ENCODE results near the gene EEF1A1.
"Not testable (repeated sequence)": the region's sequence is repeated elsewhere in the genome, so short reads cannot be mapped to it uniquely, and the experiment has no call there.

The EEF1A1 gene

DNA sequence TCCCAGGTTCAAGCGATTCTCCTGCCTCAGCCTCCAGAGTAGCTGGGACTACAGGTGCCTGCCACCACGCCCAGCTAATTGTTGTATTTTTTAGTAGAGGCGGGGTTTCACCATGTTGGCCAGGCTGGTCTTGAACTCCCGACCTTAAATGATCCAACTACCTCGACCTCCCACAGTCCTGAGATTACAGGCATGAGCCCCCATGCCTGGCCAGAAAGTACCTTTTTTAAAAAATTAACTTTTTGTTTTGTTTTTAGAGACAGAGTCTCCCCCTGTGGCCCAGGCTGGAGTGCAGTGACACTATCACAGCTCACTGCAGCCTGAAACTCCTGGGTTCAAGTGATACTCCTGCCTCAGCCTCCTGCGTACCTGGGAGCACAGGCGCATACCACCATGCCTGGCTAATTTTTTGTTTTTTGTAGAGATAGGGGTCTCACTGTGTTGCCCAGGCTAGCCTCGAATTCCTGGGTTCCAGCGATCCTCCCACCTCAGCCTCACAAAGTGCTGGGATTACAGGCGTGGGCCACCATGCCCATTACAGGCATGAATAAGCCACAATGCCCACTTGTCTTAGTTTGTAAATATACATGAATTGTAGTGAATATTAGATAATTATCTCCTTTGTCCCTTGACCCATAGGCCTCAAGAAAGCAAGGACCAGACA, 17.4 kb upstream of the EEF1A1 start:
- FAIRE-seq (no peak), DNase-seq (ENCODE audit: insufficient read length, low spot score) (no peak)

DNA sequence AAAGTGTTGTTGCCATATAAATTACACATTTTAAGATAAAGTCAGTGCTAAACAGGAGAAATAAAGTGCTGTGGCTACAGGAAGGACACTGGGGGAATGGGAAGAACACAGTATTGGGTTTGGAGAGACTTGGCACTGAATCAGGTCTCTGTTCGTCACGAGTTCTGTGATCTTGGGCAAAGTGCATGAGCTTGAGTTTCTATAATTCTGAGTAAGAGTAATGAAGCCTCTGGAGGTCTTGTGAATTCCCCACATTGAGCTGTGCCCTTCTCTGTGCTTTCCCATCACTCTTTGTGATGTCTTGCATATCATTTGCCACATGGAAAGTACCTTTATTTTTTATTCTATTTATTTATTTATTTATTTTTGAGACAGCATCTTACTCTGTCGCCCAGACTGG, 16.8 kb upstream of the EEF1A1 start:
- FAIRE-seq (no peak), DNase-seq (ENCODE audit: insufficient read length, low spot score) (no peak)

DNA sequence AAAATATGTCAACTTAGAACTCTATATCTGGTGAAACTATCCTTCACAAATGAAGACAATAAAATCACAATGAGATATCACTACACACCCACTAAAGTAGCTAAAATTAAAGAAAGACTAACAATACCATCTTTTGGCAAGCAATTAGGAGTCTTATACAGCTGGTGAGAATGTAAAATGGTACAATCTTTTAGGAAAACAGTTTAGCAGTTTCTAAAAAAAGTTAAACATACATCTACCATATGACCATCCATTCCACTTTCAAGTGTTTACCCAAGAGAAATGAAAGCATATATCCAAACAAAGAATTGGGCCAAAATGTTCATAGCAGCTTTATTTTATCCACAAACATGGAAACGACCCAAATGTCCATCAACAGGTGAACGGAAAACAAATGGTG, 13.8 kb upstream of the EEF1A1 start:
- no peak for DNase-seq (ENCODE audit: insufficient read length, low spot score)
- no peak for FAIRE-seq

DNA sequence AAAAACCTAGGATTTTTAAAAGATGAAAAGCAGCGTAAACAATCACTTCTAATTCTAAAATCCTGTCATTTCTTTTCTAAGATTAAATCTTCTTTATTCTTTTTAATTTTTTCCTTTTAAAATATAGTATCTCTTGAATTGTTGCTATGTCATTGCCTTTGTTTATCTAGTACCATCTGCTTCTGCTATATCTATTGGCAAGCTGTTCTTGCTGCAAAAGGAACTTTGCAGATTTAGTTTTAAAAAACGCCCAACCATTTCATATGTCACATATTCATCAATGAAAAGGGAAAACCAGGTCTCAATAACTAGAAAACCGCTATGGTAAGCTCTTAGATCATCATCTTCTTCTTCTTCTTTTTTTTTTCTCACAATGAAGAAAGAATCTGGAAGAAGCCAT, 11.5 kb upstream of the EEF1A1 start:
- FAIRE-seq (no peak), DNase-seq (ENCODE audit: insufficient read length, low spot score) (no peak)

DNA sequence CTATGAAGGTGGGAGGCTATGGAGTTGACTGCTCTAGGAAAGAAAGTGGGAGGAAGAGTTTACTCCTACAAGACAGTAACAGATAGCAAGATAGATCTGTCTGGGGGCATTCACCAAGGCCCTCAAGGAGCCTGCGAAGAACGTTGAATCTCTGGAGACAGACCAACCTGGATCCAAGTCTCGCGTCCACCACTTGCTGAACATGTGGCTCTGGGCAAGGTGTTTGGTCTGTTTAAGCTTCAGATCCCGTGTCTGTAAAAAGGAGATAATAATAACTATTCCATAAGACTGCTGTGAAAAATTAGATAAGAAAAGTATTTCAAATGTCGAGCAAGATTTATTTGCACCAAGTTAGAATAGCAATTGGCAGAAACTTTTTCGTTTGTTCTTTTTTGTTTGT, 8.1 kb upstream of the EEF1A1 start:
- no peak for FAIRE-seq
- no peak for DNase-seq (ENCODE audit: insufficient read length, low spot score)

DNA sequence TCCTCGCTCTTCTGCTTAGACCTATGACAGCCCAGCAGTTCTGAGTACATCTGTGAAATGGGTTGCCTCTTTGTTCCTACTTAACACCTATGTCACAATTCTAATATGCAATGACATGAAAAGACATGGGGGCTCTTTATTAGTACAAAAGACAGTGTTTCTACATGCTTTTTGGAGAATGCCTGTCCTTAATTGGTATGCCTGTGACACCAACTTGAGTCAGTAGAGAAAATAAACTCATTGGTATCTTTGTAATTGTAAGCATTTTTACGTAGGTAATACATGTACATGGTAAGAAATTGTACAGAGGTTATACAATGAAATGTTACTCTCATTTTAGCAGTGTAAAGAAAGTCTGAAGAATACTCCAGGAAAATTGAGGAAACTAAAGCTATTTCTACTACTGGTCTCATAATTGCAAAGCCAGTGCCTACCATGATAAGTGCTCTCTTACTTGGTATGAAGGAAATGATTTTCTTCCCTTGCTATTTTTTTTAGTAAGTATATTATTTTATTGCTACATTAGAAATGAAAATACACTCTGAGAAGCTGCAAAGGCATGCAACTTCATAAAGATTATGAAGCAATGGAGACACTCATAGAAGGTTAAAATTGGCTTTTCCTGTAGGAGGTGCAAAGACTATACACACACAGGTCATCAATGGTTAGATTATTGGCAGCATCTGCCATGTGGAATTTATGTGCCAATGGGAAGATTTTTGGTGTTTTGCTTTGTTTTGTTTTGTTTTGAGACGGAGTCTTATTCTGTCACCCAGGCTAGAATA, 4.9 kb upstream of the EEF1A1 start:
- no peak for DNase-seq (ENCODE audit: insufficient read length, low spot score)
- no peak for FAIRE-seq

DNA sequence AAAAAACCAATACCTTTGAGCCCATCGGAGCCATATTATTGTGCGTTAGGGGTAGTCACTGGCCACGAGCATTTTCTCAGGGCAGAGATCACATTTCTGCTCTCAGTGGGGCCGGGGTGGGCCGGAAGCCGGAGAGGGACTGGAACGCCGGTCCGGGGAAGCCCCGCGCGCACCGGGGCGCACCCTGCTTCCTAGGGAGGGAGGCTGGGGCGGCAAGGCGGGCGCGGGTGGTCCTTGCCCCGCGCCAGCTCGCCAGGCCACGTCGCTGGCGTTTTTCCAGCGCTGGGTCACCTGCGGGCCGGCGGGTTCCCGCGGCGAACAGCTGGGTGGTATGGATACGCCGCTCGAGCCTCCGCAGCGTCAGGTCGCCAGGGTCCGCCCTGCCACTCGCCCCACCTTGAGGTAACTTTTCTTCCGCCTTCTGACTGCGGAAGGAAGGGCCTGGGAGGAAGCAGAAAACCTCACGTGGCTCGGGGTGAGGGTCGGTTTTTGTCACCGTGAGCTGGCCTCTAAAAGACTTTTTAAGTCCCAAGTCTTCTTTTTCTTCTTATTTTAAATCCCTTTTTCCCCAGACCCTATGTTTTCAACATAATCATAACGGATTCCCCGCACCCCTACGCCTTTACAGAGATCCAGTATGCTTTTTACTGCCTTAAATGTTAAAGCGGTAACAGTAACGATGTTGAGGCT, 2.7 kb upstream of the EEF1A1 start:
- FAIRE-seq = peak; percentile 85

DNA sequence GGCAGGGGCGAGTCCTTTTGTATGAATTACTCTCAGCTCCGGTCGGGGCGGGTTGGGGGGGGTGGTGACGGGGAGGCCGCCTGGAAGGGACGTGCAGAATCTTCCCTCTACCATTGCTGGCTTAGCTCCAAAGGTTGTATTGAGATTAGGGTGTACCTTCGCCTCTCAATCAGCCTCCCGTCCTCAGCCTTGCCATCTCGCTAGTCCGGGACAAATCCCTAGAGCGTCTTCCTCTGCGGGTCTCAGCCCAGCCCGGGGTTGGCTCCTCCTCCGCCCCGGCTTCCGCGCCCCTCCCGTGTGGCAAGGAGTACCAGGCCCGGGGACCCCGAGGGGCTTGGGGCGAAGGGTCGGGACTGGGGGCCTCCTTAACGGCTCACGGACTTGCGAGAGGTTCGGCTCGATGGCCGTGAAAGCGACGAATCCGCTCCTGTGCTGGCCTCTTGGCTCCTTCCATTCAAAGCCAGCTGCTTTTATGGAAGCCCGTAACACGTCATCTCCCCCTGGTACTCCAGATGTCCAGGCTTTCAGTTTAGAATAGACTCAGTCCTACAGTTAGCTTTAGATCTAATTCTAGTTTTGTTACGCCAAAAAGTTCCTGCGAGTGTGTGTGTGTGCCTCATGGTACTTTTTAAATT, 636 bp upstream of the EEF1A1 start:
- FAIRE-seq (no peak), DNase-seq (ENCODE audit: insufficient read length, low spot score) (no peak)

More for the DNA sequence above, 2.7 kb upstream of the EEF1A1 start:
- DNase-seq (ENCODE audit: insufficient read length, low spot score) = no peak

DNA sequence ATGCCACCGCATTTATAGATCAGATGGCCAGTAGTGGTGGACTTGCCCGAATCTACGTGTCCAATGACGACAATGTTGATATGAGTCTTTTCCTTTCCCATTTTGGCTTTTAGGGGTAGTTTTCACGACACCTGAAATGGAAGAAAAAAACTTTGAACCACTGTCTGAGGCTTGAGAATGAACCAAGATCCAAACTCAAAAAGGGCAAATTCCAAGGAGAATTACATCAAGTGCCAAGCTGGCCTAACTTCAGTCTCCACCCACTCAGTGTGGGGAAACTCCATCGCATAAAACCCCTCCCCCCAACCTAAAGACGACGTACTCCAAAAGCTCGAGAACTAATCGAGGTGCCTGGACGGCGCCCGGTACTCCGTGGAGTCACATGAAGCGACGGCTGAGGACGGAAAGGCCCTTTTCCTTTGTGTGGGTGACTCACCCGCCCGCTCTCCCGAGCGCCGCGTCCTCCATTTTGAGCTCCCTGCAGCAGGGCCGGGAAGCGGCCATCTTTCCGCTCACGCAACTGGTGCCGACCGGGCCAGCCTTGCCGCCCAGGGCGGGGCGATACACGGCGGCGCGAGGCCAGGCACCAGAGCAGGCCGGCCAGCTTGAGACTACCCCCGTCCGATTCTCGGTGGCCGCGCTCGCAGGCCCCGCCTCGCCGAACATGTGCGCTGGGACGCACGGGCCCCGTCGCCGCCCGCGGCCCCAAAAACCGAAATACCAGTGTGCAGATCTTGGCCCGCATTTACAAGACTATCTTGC, 725 bp downstream of the EEF1A1 start:
- FAIRE-seq (no peak), DNase-seq (ENCODE audit: insufficient read length, low spot score) (no peak)

DNA sequence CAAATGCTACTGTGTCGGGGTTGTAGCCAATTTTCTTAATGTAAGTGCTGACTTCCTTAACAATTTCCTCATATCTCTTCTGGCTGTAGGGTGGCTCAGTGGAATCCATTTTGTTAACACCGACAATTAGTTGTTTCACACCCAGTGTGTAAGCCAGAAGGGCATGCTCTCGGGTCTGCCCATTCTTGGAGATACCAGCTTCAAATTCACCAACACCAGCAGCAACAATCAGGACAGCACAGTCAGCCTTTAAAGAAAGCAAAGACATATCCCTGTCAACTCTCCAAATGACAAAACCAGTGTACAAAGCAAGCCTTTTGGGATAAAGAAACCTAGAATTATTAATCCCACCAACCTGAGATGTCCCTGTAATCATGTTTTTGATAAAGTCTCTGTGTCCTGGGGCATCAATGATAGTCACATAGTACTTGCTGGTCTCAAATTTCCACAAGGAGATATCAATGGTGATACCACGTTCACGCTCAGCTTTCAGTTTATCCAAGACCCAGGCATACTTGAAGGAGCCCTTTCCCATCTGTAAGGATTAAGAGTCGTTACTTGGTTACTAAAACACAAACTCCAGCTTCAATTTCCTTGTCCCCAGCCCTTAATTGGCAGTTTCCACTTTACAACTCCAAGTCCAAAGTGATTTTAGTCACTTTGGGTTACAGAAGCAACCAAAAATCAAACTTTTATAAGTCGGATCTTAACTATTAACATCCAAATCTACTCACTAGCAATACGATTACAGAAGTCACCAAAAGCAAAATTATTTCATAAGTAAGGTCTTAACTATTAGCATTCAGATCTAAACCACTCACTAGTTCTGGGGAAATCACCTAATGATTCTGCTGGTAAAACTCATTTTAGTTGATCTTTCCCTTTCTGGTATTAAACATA, 1.6 kb downstream of the EEF1A1 start:
- not testable (repeated sequence) for DNase-seq (ENCODE audit: insufficient read length, low spot score); FAIRE-seq

DNA sequence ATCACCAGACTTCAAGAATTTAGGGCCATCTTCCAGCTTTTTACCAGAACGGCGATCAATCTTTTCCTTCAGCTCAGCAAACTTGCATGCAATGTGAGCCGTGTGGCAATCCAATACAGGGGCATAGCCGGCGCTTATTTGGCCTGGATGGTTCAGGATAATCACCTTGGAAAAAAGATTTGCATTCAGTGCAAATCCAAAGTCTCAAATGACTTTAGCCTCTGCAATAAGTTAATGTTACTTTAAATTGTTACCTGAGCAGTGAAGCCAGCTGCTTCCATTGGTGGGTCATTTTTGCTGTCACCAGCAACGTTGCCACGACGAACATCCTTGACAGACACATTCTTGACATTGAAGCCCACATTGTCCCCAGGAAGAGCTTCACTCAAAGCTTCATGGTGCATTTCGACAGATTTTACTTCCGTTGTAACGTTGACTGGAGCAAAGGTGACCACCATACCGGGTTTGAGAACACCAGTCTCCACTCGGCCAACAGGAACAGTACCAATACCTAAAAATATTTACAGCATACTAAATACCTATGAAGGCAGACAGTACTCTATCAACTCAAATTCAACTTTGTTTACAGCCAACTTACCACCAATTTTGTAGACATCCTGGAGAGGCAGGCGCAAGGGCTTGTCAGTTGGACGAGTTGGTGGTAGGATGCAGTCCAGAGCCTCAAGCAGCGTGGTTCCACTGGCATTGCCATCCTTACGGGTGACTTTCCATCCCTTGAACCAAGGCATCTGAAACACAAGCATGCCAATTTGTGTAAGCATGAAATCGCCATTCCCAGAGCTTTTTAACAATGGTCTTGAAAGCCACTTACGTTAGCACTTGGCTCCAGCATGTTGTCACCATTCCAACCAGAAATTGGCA, 2.5 kb downstream of the EEF1A1 start:
- not testable (repeated sequence) for DNase-seq (ENCODE audit: insufficient read length, low spot score); FAIRE-seq

DNA sequence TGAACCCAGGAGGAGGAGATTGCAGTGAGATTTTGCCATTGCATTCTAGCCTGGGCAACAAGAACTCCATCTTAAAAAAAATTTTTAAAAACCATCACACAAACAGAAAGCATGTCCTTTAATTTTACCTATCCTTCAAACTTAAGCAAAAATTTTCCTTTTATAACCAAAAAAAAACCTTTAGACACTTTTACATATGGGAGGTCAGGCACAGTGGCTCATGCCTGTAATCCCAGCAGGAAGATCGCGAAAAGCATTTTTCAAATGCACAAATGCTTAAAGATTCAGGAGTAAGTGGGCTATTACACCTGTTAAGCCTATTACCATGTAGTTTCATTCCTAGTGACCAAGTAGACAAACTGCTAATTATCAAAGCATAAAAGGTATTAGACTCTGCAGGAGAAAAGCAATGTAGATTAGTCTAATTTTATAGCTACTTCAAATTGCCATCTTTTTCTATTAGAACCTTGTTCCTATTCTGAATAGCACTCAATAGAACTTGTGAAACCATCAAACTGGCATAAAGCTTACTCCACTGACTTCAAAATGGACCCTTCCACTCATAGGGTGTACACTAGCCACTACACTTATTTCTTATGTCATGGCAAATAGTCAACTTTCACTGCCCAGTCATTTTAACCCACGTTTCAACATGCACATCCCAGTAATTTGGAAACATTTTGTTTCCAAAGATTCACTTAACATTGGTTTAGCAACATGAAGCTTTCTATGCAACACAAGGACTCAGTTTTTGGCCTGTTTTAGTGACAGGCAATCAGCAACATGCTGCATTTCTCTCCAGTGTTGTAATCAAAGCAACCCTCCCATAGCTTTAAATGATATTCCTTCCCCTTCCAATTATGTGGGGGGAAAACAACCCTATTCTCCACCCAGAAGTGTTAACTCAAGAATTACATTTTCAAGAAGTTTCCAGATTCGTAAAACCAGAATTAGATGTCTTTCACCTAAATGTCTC, 4.0 kb downstream of the EEF1A1 start:
- no peak for DNase-seq (ENCODE audit: insufficient read length, low spot score)
- FAIRE-seq = no peak

DNA sequence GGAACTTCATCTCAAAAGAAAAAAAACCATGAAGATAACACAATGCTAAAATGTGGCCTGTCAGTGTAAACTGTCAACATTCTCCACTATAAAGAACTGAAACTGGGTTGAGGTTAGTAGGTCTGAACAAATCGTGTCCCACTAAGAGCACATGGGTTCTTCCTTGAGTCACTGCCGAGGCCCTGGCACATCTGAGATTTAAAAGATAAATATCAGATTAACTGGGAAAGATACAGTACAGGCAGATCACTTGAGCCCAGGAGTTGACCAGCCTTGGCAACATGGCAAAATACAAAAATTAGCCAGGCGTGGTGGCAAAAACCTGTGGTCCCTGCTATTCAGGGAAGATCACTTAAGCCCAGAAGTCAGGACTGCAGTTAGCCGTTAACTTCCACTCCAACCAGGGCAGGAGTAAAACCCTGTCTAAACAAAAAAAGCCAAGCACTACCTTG, 5.6 kb downstream of the EEF1A1 start:
- DNase-seq (ENCODE audit: insufficient read length, low spot score) (no peak), FAIRE-seq (peak; percentile 78)

DNA sequence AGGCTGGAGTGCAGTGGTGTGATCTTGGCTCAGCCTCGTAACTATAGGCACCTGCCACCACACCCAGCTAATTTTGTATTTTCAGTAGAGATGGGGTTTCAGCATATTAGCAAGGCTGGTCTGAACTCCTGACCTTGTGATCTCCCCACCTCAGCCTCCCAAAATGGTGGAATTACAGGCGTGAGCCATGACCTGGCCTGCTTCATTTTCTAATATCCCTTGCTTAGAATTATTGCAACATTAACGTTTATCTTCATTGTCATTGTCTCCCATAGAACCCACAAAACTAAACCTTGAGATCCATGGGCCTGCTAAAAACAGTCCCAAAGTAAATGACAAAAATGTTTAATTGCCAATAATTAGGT, 6.1 kb downstream of the EEF1A1 start:
- no peak for FAIRE-seq
- DNase-seq (ENCODE audit: insufficient read length, low spot score) = no peak

DNA sequence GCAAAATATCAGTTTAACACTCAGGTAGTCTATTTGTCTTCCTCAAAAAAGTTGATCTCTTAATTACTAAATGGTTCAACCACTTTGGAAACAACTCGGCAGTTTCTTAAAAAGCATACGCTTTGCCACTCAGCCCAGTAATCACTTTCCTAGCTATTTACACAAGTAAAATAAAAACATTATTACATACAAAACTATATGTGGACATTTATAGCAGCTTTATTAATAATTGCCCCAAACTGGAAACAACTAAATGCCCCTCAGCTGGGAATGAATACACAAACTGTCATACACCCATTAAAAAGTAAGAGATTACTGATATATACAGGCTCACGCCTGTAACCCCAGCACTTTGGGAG, 7.4 kb downstream of the EEF1A1 start:
- no peak for DNase-seq (ENCODE audit: insufficient read length, low spot score)
- FAIRE-seq = no peak

DNA sequence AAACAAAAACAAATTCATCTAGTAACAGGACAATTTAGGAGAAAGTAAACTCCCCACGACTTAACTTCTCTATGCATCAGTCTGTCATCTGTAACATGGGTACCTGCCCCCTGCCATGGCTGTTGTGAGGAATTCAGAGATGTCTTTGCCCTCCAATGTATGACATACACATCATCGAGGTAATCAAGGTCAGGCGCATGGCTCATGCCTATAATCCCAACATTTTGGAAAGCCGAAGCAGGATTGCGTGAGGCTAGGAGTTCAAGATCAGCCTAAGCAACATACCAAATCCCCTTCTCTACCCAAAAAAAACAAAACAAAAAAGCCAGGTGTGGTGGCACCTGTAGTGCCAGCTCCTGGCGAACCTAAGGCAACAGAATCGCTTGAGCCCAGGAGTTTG, 9.0 kb downstream of the EEF1A1 start:
- no peak for DNase-seq (ENCODE audit: insufficient read length, low spot score)
- no peak for FAIRE-seq

DNA sequence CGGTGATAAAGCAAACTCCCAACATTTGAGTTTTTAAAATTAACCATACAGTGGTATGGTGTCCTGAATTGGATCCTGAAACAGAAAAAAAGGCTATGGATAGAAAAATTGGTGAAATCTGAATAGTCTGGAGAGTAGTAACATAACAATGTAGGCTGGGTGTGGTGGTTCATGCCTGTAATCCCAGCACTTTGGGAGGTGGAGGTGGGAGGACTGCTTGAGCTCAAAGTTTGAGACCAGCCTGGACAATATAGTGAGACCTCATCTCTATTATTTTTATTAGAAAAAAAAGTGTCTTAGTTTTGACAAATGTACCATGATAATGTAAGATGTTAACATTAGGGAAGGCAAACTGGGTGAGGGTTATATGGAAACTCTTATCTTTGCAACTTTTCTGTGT, 11.0 kb downstream of the EEF1A1 start:
- FAIRE-seq = no peak
- no peak for DNase-seq (ENCODE audit: insufficient read length, low spot score)

DNA sequence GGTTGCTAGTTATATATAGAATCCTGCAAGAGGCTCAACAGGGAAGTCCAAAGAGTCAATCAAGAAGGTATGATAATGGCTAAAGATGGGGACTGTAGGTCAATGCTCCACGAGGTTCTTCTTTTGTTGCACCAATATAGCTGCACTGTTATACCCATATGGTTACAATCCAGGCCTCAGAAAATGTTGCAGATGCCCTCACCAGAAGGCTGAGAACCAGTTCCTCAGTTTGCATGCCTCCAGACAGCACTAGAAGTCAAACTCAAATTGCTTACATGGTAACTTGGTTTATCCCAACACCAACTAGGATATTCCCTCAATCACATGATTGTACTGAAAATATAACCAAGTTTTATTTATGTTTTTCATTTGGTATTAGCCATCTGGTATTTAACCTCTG, 12.1 kb downstream of the EEF1A1 start:
- DNase-seq (ENCODE audit: insufficient read length, low spot score) = no peak
- FAIRE-seq = no peak
